GM21619 (cell line): Measurements from ENCODE around the gene FBXO44.
A peak's percentile ranks its signal among the peaks of the same experiment; 100 is the strongest.
"Not testable (repeated sequence)": the region's sequence is repeated elsewhere in the genome, so short reads cannot be mapped to it uniquely, and the experiment has no call there.

Experiments
- ATAC-seq: cut with Tn5 transposase; IDR thresholded peaks from one replicate; pipeline ENCODE4 v1.9.1; 2021; ENCODE audit not compliant: unreplicated experiment

Gene FBXO44

DNA sequence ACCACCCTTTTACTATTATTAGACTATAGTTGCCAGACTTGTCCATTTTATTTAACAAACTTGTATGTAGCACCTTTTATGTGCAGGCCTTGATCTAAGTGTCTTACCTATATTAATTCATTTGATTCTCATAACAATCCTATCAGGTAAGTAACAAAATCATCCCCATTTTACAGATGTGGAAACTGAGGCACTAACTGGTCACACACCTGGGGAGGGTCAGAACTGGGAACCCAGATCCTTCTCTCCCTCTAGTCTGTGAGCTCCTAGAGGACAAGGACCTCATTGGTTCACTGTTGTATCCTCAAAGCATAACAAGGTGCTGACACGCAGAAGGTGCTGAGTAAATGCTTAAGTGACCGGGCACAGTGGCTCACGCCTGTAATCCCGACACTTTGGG, 15.3 kb upstream of the FBXO44 start:
- no peak for ATAC-seq

- ATAC-seq, result no peak
Observed at GRCh38 chr1:11640101-11640500, 14.6 kb upstream of the FBXO44 start.

DNA sequence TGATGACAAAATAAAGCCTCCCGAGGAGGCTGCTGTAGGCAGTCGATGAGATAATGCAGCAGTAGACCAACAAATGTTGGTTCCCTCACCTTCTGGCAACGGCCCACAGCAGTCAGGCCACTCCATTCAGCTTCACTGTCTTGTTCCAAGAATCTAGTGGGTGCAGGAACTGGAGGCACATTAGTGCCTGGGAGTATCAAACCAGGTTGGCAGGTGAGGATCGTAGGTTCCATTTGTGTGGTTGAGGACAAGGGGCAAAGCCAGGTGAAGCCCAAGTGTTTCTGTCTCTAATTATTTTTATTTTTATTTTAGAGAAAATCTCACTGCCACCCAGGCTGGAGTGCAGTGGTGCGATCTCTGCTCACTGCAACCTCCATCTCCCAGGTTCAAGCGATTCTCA, 13.7 kb upstream of the FBXO44 start:
- ATAC-seq, result no peak

GRCh38 chr1:11641776-11642305, 12.8 kb upstream of the FBXO44 start:
- ATAC-seq, result no peak

DNA sequence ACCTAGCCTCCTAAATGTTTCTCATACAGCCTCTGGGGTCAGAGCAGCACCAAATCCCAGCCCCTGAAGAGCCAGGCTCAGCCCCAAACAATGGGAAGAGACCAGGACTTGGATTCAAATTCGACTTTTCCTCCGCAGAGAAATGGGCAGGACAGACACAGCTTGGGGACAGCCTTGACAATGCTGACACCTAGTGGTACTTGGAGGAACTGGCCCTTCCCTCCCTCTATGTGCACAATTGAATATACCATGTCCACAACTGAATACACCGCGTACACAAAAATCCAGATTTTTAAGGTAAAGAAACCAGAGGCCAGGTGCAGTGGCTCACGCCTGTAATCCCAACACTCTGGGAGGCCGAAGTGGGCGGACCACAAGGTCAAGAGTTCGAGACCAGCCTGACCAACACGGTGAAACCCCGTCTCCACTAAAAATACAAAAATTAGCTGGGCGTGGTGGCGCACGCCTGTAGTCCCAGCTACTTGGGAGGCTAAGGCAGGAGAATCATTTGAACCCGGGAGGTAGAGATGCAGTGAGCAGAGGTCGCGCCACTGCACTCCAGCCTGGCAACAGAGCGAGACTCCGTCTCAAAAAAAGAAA, 12.2 kb upstream of the FBXO44 start:
- not testable (repeated sequence) for ATAC-seq

GRCh38 chr1:11643782-11644181, 10.9 kb upstream of the FBXO44 start:
- no peak for ATAC-seq

GRCh38 chr1:11645270-11645669, 9.4 kb upstream of the FBXO44 start:
- ATAC-seq, result no peak

DNA sequence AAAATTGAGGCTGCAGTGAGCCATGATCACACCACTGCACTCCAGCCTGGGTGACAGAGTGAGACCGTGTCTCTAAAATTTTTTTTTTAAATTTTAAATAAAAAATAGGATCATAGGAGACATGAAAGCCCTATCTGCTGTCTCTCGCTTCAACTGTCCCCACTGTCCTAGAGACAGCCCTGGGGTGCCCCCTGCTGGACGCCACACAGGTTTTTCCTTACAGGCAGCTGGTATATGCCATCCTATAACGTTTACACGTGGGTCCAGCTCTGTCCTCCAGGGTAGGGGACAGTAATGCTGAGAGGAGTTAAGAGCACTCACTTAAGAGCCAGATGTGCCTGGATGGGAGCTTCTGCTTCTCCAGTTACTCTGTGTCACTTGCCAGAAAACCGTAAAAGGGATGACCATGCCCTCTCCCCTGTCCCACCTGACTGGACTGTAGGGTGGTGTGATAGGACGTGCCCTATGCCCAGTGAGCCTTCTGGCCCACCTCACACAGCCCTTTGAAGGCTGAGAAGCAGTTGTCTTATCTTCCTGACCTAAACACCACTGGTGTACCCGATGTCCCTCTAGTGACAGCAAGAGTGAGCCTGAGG, 8.9 kb upstream of the FBXO44 start:
- no peak for ATAC-seq

GRCh38 chr1:11646317-11646716, 8.4 kb upstream of the FBXO44 start:
- no peak for ATAC-seq

GRCh38 chr1:11647333-11647732, 7.3 kb upstream of the FBXO44 start:
- ATAC-seq, result no peak

DNA sequence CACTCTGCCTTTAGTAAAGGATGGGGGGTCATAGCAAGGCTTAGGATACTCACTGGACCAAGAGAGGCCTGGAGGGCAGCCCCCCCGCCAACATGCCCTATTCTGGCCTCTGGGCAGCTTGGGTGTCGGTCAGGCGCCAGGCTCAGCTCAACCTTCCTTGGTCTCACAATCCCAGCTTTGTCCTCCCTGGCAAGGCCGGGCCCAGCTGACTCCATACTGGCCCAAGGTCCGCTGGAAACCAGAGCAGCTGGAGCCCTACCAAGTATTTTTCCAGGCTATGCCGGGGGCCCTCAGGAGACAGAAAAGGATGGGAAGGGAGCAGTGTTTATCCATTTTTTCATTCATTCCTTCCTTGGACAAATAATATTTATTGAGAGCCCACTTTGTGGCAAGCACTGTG, 6.6 kb upstream of the FBXO44 start:
- no peak for ATAC-seq

GRCh38 chr1:11648732-11649158, 5.9 kb upstream of the FBXO44 start:
- ATAC-seq, result no peak

GRCh38 chr1:11649237-11649623, 5.4 kb upstream of the FBXO44 start:
- ATAC-seq, result no peak

- no peak for ATAC-seq
Observed at GRCh38 chr1:11649624-11650330, 4.9 kb upstream of the FBXO44 start.

DNA sequence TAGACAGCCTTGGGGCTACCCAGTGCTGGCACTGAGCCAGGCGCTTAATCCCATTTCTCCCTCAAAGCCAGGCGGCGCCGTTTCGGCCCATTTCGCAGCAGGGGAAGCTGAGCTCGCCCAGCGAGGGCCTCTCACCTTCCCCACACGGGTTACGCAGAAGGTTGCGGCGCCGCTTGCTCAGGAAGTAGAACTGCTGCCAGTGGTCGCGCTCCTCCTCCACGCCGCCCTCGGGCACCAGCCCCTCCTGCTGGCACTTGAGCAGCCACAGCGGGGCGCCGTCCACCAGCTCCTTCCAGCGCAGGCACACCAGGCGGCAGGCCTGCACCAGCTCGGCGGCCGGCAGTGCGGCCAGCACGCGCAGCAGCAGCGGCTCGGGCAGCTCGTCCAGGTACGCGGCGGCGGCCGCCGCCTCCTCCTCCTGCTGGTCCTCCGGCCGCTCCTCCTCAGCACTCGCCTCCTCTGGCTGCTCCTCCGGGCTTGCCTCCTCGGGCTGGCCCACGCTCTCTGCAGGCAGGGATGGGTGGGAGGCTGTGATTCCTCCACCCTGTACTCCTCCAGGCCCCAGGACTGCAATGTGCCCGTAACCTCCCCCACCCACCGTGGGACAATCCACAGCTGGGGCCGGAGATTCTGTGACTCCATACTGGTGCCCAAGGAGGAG, 4.2 kb upstream of the FBXO44 start:
- ATAC-seq, result no peak

- no peak for ATAC-seq
Observed at GRCh38 chr1:11651017-11651416, 3.7 kb upstream of the FBXO44 start.

DNA sequence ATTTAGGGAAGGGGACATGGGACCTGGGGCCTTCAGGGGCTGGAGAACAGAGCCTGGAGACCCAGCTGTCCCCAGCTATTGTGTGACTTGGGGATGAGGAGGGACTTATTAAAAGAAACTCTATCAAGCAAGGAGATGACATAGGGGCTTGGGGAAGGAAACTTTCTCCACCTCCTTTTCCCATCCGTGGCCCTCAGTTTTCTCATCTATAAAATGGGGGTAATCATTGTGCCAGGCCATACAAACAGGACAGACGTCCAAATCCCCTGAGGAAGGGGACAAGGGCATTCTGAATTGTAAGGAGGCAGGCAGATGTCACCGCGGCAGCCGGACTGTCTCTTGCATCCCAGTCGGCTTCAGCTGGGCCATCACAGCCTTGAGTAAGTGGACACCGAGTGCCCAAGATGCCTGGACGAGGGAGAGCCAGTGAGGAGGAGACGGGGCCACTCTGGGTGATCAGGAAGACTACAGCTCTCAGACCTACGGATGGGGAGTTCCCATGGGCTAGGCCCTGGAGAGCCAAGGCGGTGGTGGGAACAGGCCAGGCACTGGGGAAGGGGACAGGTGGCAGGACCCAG, 2.4 kb upstream of the FBXO44 start:
- ATAC-seq, result no peak

GRCh38 chr1:11653101-11653860, 1.4 kb upstream of the FBXO44 start:
- ATAC-seq, result no peak

DNA sequence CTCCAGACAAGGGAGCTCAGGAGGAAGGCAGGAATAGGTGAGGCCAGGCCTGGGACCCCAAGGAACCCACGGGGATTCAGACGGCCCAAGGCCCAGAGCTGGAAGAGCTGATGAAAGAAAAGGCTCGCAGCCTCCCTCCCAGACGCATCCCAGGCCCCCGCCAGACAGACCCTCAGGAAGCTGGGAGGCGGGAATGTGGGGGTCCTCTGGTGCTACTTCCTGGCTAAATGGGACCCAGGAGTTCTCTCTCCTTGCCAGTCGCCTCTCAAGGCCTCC, 878 bp upstream of the FBXO44 start:
- ATAC-seq, result no peak

GRCh38 chr1:11654939-11655808, 497 bp downstream of the FBXO44 start:
- ATAC-seq, result peak; percentile 22
